ENCODE measurements around the gene PPP2R5C.
"Not testable (repeated sequence)": the region's sequence is repeated elsewhere in the genome, so short reads cannot be mapped to it uniquely, and the experiment has no call there.

Gene PPP2R5C

DNA sequence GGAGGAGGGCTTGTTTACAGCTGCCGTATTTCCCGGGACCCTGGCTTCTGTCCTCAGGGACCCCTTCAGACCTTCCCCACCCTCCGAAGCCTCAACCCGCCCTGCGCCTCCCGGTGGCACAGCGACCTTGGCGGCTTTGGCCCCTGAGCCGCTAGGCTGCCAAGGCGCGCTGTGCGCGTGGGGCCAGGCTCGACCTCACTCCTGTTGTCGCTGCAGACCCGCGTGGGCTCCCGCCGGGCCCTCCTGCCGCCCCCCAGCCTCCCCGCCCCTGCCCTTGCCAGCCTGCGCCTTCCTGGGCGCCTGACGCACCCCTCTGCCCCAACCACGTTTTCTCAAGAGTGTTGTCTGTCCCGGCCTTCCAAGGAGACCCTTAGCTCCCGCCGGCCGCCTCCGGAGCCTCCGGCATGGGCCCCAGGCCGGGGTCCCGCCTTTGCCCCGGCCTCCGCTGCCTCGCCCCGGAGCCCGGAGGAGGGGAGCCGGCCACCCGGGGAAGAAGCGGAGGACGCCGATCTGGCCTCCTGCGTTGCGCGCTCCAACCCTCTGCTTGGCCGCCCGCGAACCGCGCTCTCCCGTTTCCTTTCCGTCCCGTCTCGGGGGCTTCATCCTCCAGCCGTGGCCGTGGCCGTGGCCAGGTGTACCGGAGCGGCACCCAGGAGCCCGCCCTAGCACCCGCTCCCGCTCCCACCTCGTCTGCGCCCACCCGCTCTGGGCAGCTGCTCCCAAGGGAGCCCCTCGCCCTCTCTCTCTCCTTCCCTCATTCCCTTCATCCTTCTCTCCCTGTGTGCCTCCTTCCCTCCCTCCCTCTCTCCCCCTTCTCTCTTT, 19.9 kb downstream of the PPP2R5C start:
- no peak for DNase-seq (ENCODE audit: low read depth in 2 of 2)

DNA sequence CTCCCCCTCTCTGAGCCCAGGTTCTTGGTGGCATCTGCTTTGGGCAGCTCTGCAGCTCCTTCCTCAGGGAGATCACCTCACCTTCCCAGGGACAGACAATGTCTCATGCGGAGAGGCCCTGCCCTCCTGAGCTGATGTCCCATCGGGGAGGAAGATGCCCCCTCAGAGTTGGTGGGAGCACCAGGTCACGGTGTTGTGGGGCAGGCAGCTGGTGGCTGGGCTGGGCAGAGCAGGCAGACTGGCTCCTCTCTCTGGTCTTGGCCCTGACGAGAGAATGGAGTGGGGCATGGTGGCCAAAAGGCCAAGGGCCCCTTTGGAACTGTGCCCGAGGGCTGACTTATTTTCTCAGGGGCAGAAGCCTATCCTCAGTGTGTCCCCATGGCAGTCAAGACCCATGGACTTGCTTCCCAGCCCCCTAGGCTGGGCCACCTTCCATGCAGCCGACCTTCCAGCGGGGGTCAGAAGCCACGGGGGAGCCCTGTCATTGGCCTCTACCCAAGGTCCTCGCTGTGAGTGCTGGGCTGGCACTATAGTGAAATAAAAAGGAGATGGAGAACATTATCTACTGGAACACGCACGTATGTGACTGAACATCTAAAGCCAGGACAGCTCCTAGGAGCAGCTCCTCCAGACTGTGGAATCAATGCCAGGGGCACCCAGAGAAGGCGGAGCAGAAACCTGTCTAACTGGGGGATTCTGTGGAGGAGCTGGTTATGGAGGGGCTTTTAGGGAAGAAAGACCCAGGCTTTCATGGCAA, 21.9 kb downstream of the PPP2R5C start:
- DNase-seq (ENCODE audit: low read depth in 2 of 2) = no peak

GRCh38 chr14:101784631-101785030, 23.1 kb downstream of the PPP2R5C start:
- no peak for DNase-seq (ENCODE audit: low read depth in 2 of 2)

DNA sequence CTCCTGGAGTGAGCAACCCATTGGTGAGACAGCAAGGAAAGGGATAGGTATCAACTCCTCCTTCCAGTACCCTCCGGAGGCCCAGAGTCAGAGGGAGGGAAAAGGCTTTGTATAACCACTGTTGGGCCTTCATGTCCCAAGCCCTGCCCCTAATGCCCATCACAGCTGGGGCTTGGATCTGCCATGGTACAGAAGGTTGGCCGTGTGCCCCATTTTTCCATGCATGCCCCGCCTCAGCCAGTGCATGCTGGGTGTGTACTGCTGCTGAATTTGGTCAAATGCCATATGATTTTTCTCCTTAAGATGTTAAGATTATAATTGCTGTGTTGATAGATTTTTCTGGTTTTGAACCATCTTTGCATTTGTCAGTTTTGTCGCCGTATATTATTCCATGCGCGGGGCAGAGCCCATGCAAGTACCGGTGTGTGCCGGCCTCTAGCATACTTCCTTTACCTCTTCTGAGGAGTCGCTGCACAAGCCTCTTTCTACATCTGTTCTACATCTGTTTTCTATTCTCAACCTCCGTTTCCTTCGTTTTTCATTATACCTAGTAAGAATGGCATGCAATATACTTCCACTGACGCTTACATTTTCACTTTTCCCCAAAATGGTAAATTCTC, 26.6 kb downstream of the PPP2R5C start:
- DNase-seq (ENCODE audit: low read depth in 2 of 2) = no peak

DNA sequence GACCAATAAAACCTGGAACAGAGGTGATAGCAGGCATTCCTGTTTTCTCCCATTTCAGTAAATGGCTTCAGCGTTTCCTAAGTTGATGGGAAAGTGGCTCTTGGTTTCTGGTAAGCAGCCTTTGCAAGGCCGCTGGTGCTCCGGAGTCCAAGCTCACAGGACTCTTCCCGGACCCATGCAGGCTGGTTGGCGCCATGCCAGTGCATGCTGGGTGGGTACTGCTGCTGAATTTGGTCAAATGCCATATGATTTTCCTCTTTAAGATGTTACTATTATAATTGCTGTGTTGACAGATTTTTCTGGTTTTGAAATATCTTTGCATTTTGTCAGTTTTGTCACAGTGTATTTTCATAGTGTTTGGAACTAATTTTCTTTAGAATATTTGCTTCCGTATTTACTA, 27.7 kb downstream of the PPP2R5C start:
- no peak for DNase-seq (ENCODE audit: low read depth in 2 of 2)

- no peak for DNase-seq (ENCODE audit: low read depth in 2 of 2)
Observed at GRCh38 chr14:101790232-101790631, 28.7 kb downstream of the PPP2R5C start.

GRCh38 chr14:101791919-101792572, 30.5 kb downstream of the PPP2R5C start:
- DNase-seq (ENCODE audit: low read depth in 2 of 2) = no peak

GRCh38 chr14:101796016-101796415, 34.5 kb downstream of the PPP2R5C start:
- DNase-seq (ENCODE audit: low read depth in 2 of 2) = no peak

DNA sequence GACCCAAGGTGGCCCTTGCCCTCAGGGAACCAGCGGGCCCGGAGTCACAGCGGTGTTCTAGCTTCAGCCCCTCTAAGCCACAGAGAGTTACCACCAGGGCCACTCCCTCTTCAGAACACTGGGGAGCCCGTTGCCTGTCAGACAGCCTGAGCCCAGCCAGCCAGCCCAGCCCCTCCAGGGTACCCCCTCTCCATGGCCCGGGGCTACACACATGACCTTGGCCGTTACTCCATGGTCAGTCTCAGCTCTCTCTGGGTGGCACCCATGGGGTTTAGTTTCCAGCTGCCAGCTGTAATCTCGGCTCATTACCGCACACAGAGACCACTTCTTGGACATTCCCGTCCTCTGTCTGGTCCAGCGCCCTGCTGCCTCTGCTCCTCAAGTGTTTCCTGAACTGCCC, 35.0 kb downstream of the PPP2R5C start:
- DNase-seq (ENCODE audit: low read depth in 2 of 2) = no peak

GRCh38 chr14:101797856-101798255, 36.3 kb downstream of the PPP2R5C start:
- DNase-seq (ENCODE audit: low read depth in 2 of 2) = no peak

- DNase-seq (ENCODE audit: low read depth in 2 of 2) = not testable (repeated sequence)
Observed at GRCh38 chr14:101804373-101804772, 42.9 kb downstream of the PPP2R5C start.

DNA sequence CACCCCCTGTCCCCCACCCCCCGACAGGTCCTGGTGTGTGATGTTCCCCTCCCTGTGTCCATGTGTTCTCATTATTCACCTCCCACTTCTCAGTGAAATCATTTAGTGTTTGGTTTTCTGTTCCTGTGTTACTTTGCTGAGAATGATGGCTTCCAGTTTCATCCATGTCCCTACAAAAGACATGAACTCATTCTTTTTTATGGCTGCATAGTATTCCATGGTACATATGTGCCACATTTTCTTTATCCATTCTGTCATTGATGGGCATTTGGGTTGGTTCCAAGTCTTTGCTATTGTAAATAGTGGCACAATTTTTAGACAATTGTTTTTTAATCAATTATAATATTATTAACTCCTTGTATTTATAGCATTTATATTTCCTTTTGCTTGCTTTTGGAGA, 44.7 kb downstream of the PPP2R5C start:
- DNase-seq (ENCODE audit: low read depth in 2 of 2) = not testable (repeated sequence)

- DNase-seq (ENCODE audit: low read depth in 2 of 2) = no peak
Observed at GRCh38 chr14:101808020-101808641, 46.6 kb downstream of the PPP2R5C start.

DNA sequence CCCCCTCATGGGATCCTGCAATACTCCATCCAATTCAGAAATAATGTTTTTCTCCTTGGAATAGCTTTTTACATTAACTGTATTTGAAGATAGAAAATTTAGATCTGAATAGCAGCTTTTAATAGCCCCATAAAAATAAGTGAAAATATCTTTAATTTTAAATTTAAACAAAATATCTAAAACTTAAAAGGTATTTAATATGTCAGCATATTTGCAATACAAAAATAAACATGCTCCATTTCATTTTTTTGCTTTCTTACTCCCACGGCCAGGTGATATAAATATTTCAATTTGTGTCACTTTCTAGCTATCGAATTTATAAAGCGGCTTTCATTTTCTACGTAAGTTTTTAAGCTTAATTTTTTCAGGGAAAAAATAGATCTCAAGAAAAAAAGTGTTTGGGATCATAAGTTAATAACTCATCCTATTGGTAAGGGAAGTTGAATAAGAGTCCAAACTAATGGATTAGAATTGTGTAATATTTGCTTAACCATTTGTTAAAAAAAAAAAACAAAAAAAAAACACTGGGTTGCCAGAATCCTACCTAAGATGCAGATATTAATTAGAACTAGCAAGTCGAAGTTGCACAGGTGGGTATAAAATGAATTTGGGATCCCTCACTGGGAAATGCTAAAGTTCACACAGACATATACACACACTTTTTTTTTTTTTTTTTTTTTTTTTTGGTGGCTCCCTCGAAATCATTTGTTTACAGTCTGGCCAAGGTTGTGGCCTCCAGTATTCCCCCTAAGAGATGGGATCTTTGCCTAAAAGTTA, 47.6 kb downstream of the PPP2R5C start:
- DNase-seq (ENCODE audit: low read depth in 2 of 2) = no peak

DNA sequence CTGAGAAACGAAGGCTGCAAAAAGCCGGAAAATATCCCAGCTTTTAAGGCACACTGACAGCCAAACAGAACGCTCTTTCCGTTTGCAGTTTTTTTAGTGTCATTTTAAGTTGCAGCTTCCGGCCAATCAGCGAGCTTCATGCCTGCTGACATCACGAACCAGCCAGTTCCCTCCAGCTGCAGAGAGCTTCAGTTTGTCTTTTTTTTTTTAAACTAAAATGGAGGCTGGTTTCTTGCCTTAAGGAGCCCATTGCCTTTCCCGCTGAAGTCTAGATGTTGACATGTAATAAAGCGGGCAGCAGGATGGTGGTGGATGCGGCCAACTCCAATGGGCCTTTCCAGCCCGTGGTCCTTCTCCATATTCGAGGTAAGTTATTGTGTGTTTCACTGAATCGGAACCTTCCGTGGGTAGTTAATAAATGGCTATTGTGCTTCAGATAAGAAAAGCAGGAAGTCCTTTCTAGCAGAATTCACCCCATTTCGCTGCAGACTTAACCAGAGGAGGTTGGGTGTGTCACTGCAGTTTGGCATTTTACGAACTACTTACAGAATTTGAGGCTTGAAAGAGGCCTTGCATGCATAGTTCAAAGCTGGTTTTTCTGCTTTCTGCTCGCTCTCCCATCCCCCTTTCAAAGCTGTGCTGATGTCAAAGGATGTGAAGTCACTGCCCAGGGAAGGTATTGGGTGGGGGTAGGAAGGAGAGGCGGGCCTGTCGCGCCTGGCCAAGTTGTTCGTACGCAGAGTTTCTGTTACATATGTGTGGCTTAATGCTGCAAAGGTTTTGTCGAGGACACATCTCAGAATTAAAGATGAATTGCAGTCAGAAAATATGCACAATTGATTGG, 48.4 kb downstream of the PPP2R5C start:
- DNase-seq (ENCODE audit: low read depth in 2 of 2) = peak; percentile 74 to 75

DNA sequence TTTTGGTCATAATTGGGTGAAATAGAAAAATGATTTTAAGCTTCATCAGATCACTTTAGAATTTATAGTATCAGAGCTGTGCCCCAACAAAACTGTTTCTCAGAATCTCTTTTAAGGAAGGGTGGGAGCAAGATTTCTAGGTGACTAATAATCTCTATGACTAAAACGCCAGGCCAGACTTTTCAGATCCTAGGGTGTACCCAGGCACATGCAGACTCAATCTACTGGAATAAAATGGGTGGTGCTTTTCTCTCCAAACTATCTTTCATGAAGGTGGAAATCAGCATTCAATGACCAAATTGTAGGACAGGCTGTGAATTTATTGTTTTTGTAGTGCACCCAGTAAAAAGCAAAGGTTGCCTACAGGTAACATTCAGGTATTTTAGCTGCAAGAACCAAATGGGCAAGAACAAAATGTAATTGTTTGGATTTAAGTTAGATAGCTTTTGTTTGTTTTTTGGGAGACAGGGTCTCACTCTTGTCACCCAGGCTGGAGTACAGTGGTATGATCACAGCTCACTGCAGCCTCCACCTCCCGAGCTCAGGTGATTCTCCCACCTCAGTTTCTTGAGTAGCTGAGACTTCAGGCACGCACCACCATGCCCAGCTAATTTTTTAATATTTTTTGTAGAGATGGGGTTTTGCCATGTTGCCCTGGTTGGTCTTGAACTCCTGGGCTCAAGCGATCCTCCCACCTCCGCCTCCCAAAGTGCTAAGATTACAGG, 49.5 kb downstream of the PPP2R5C start:
- no peak for DNase-seq (ENCODE audit: low read depth in 2 of 2)

- no peak for DNase-seq (ENCODE audit: low read depth in 2 of 2)
Observed at GRCh38 chr14:101812071-101812470, 50.6 kb downstream of the PPP2R5C start.

DNA sequence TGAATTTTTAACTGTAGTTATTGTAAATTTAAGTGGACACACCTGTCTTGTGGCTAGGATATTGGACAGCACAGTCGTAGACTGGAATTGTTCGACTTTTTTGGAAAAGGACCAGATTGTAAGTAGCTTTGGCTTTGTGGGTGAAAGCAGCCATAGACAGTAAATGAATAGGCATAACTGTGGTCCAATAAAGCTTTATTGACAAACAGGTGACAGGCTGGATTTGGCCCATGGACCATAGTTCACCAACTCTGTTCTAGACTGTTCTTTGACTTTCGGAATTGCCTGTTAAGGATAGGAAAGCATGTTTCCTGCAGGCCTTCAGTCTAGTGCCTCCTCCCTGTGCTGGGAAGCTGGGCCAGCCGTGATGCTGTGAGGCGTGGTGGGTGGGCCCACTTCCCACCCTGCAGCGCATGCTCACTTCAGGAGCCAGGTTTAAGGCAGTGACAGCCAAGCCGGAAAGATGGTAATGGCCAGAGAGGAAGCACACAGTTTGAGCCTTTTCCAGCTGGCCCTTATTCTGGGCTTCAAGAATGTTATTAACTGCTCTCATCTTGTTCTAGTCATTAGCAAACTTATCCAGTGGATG, 51.8 kb downstream of the PPP2R5C start:
- DNase-seq (ENCODE audit: low read depth in 2 of 2) = no peak

DNA sequence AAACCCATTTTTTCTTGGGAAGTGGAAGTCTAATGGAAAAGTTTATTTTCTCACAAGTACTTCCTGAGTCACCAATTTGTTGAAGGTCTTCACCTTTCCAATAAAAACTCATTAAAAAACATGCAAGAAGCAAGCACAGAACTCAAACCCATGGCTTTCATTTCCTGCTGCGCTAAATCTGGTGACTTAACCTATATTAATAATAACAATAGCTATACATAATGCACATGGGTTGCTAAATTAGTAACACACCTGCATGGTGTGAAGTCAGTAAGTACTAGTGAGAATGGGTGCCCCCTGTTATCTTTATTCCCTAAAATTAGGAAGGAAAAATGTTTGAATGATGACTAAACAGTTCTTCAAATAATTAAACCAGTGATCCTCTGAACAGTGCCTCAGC, 52.3 kb downstream of the PPP2R5C start:
- no peak for DNase-seq (ENCODE audit: low read depth in 2 of 2)
